Liver (tissue), 9 donors: ENCODE results near the gene SLC4A11. TPM values are rescaled to one million over a fixed set of nuclear protein-coding genes. Genes with fewer than 3 reads are reported as not detected.

Experiments used
- DNase-seq: peaks from one replicate; pipeline ENCODE4 v3.0.0-alpha.2; 2017; ENCODE audit warnings: low spot score
- H3K27ac ChIP-seq, 2 donors: one replicate each; pipeline ENCODE4 v1.7.0; 2013; ENCODE audit warnings: inconsistent platforms in 2 of 2, low read length in 2 of 2, control low read depth in 1 of 2, low read depth in 1 of 2, mild to moderate bottlenecking in 1 of 2
- H3K27me3 ChIP-seq, 4 donors: one replicate each; pipeline versions ENCODE4 v1.6.1 to v1.7.0; 2013; ENCODE audit warnings: low read length in 3 of 4, inconsistent platforms in 1 of 4, mild to moderate bottlenecking in 1 of 4, moderate library complexity in 1 of 4; ENCODE audit not compliant: control insufficient read depth in 4 of 4, insufficient read depth in 4 of 4
- H3K36me3 ChIP-seq, 4 donors: one replicate each; pipeline versions ENCODE4 v1.6.1 to v1.7.0; 2013; ENCODE audit warnings: low read length in 3 of 4, mild to moderate bottlenecking in 3 of 4, low read depth in 1 of 4, moderate library complexity in 1 of 4; ENCODE audit not compliant: control insufficient read depth in 4 of 4, insufficient read depth in 3 of 4
- H3K4me1 ChIP-seq, 4 donors: one replicate each; pipeline versions ENCODE4 v1.6.1 to v1.7.0; 2013; ENCODE audit warnings: low read length in 3 of 4, mild to moderate bottlenecking in 3 of 4, moderate library complexity in 1 of 4; ENCODE audit not compliant: control insufficient read depth in 4 of 4, insufficient read depth in 4 of 4
- H3K4me3 ChIP-seq, 3 donors: one replicate each; pipeline versions ENCODE4 v1.6.1 to v1.7.0; 2013; ENCODE audit warnings: low read length in 3 of 3, control low read depth in 1 of 3, low read depth in 1 of 3, mild to moderate bottlenecking in 1 of 3
- H3K9ac ChIP-seq, 2 donors: one replicate each; pipeline ENCODE4 v1.7.0; 2013; ENCODE audit warnings: low read length in 2 of 2, mild to moderate bottlenecking in 2 of 2, moderate library complexity in 2 of 2, control low read depth in 1 of 2, low read depth in 1 of 2
- H3K9me3 ChIP-seq, 4 donors: one replicate each; pipeline versions ENCODE4 v1.6.1 to v1.7.0; 2013; ENCODE audit warnings: low read length in 3 of 4; ENCODE audit not compliant: control insufficient read depth in 4 of 4
- HNF4A ChIP-seq, 2 donors: conservative IDR thresholded peaks; 2 replicates each; pipeline ENCODE4 v1.6.1; 2016; ENCODE audit warnings: antibody characterized with exemption in 2 of 2, mild to moderate bottlenecking in 2 of 2
- HNF4G ChIP-seq: IDR thresholded peaks from 2 replicates; pipeline ENCODE4 v1.6.1; 2016; ENCODE audit warnings: antibody characterized with exemption
- JUND ChIP-seq, 2 donors: IDR thresholded peaks; 2 replicates each; pipeline ENCODE4 v1.6.1; 2016; ENCODE audit warnings: antibody characterized with exemption in 2 of 2
- NR2F2 ChIP-seq: IDR thresholded peaks from 2 replicates; pipeline ENCODE4 v1.6.1; 2016; ENCODE audit warnings: antibody characterized with exemption
- RAD21 ChIP-seq, 2 donors: IDR thresholded peaks; 2 replicates each; pipeline ENCODE4 v1.6.1; 2016; ENCODE audit warnings: antibody characterized with exemption in 2 of 2, mild to moderate bottlenecking in 2 of 2
- RXRA ChIP-seq, 2 donors: IDR thresholded peaks; 2 replicates each; pipeline ENCODE4 v1.6.1; 2017 to 2018; ENCODE audit warnings: antibody characterized with exemption in 2 of 2, mild to moderate bottlenecking in 1 of 2
- TAF1 ChIP-seq: conservative IDR thresholded peaks from 2 replicates; pipeline ENCODE4 v1.6.1; 2016; ENCODE audit warnings: antibody characterized with exemption, mild to moderate bottlenecking
- WGBS: extraction: QIAGEN DNeasy Blood & Tissue Kit; methylation state at CpG from one replicate; pipeline ENCODE4 v1.1.7; 2013; 5-methylcytosine and 5-hydroxymethylcytosine counted together
- polyA plus RNA-seq, 2 donors: library from polyadenylated mRNA; stranded (reverse) in 1 of 2; unstranded in 1 of 2; fragments of 200-250 nt in 1 of 2; fragments of >200 nt in 1 of 2; fragmentation: Nextera tagmentation in 1 of 2; extraction: Ambion mirVana in 1 of 2; gene quantifications; one replicate each; pipeline versions ENCODE4 v1.2.1 to v1.2.3, GENCODE V29; 2013 to 2015
- total RNA-seq, 2 donors: library from RNA; depleted of rRNA; stranded (reverse); fragments of >200 nt; gene quantifications; one replicate each; pipeline ENCODE4 v1.2.3, GENCODE V29; 2014
- TF ChIP-seq, protein P1 (sequence below): IDR thresholded peaks from 2 replicates; pipeline ENCODE4 v1.6.1; 2016; ENCODE audit warnings: antibody characterized with exemption
- TF ChIP-seq, protein P2 (sequence below): IDR thresholded peaks from 2 replicates; pipeline ENCODE4 v1.6.1; 2016; ENCODE audit warnings: antibody characterized with exemption, mild to moderate bottlenecking
- TF ChIP-seq, protein P3 (sequence below): IDR thresholded peaks from 2 replicates; pipeline ENCODE4 v1.6.1; 2016; ENCODE audit warnings: antibody characterized with exemption
- donor health status: healthy.
- donor health status: healthy.
- donor health status: healthy.
- donor health status: healthy.
- donor health status: healthy.

Gene SLC4A11
- total and polyA plus RNA-seq, 4 donors: under 0.01 to 0.13 (median 0.06) TPM

DNA sequence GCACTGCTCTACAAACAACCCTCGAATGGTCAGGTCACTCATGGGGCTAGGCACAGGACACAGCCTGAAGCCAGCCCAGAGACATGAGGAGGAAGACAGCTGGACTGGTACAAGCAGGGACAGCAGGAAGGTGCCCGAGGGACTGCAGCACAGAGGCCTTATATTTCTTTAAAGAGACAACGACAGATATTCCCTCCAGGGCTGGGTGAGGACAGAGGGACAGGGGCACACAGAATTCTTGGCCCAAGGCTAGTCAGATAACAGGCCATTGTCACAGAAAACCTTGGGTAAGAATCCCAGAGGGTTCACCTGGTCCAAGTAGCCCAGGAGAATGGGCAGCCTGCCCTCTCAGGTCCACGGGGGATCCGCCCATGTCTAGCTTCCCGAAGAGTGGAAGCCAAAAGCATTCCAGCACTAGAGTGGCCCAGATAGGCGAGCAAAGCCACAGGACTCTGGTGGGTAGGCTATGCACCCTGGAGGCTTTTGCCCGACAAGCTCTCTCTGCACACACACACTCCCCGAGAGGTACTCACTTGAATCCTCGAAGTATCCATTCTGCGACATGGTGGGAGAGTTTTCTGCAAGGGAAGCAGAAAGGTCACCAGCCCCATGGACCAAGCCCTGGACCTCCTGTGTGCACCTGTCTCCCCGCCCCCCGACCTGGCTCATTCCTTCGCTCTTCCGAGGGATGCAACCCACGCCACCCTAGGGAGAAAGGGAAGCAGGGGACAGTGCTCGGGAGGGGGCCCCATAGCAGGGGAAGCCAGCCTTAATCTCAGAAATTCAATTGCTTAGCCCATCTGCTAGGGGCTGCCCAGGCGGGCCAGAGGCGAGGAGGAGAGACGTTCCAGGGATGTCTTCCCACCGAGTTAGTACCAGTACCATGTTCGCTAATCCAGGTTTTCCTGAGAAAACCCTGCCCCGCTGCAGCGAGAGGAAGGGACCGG is 1.7 kb downstream of the SLC4A11 start:
- Histone ChIP-seq H3K36me3 (no peaks in the 10 kb centered on the region), H3K4me1 (peaks cover 8 to 21% (median 14%) of the 10 kb centered on the region in 4 donors), H3K27me3 (peaks cover 0 to 8% (median 1%) of the 10 kb centered on the region in 4 donors), H3K27ac (no peak overlapping the region), H3K9me3 (no peaks in the 10 kb centered on the region), H3K4me3 (no peak overlapping the region), H3K9ac (no peak overlapping the region)
- 68% methylated on average over 25 of the region's 25 CpGs for WGBS
- TF ChIP-seq, protein P1, sequence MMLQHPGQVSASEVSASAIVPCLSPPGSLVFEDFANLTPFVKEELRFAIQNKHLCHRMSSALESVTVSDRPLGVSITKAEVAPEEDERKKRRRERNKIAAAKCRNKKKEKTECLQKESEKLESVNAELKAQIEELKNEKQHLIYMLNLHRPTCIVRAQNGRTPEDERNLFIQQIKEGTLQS: no peak
- TF ChIP-seq HNF4A (conservative IDR thresholded peaks at IDR 0.05) (no peak), JUND (IDR thresholded peaks at IDR 0.05) (no peak)
- no peak for DNase-seq

DNA sequence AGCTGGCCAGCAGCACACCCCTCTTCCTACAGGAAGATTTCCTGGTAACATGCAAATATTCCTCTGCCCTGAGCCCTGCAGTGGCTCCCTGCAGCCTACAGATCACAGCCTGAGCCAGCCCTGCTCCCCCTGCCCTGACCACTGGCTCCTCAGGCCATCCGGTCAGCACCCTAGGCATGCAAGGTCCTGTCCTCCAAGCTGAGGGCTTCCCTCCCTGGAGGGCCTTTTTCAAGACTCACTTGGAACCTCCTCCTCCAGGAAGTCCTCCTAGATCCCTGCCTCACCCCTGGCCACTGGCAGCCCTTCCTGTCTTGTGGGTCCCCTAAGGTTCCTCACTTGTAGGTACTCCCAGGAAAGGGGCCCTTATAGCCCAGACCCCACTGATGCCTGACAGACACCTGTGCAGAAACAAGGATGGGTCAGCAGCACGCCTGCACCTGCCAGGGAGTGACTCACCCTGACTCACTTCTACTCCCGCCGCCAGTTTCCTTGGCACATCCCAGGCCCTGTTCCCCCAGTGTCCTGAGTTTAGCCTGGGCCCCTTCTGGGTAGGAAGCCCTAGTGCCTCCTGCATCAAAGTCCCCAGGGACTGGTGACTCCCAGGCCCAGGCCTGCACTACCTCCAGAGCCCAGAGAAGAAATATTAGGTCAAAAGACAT is 3.2 kb downstream of the SLC4A11 start:
- DNase-seq: no peak
- no peak overlapping the region for H3K27ac ChIP-seq
- H3K27me3 ChIP-seq: peaks cover 0 to 8% (median 1%) of the 10 kb centered on the region in 4 donors
- H3K4me1 ChIP-seq: peaks cover 8 to 21% (median 14%) of the 10 kb centered on the region in 4 donors
- TF ChIP-seq NR2F2: no peak
- TF ChIP-seq TAF1: no peak
- no peak for TF ChIP-seq JUND (IDR thresholded peaks at IDR 0.05)
- TF ChIP-seq RAD21 (IDR thresholded peaks at IDR 0.05): no peak
- TF ChIP-seq HNF4G: no peak
- no peak for TF ChIP-seq RXRA (IDR thresholded peaks at IDR 0.05)
- TF ChIP-seq, protein P2, sequence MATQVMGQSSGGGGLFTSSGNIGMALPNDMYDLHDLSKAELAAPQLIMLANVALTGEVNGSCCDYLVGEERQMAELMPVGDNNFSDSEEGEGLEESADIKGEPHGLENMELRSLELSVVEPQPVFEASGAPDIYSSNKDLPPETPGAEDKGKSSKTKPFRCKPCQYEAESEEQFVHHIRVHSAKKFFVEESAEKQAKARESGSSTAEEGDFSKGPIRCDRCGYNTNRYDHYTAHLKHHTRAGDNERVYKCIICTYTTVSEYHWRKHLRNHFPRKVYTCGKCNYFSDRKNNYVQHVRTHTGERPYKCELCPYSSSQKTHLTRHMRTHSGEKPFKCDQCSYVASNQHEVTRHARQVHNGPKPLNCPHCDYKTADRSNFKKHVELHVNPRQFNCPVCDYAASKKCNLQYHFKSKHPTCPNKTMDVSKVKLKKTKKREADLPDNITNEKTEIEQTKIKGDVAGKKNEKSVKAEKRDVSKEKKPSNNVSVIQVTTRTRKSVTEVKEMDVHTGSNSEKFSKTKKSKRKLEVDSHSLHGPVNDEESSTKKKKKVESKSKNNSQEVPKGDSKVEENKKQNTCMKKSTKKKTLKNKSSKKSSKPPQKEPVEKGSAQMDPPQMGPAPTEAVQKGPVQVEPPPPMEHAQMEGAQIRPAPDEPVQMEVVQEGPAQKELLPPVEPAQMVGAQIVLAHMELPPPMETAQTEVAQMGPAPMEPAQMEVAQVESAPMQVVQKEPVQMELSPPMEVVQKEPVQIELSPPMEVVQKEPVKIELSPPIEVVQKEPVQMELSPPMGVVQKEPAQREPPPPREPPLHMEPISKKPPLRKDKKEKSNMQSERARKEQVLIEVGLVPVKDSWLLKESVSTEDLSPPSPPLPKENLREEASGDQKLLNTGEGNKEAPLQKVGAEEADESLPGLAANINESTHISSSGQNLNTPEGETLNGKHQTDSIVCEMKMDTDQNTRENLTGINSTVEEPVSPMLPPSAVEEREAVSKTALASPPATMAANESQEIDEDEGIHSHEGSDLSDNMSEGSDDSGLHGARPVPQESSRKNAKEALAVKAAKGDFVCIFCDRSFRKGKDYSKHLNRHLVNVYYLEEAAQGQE: no peak
- TF ChIP-seq, protein P3, sequence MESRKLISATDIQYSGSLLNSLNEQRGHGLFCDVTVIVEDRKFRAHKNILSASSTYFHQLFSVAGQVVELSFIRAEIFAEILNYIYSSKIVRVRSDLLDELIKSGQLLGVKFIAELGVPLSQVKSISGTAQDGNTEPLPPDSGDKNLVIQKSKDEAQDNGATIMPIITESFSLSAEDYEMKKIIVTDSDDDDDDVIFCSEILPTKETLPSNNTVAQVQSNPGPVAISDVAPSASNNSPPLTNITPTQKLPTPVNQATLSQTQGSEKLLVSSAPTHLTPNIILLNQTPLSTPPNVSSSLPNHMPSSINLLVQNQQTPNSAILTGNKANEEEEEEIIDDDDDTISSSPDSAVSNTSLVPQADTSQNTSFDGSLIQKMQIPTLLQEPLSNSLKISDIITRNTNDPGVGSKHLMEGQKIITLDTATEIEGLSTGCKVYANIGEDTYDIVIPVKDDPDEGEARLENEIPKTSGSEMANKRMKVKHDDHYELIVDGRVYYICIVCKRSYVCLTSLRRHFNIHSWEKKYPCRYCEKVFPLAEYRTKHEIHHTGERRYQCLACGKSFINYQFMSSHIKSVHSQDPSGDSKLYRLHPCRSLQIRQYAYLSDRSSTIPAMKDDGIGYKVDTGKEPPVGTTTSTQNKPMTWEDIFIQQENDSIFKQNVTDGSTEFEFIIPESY: no peak
- no peaks in the 10 kb centered on the region for H3K36me3 ChIP-seq
- H3K9ac ChIP-seq: no peak overlapping the region
- no peaks in the 10 kb centered on the region for H3K9me3 ChIP-seq
- 88% methylated on average over 4 of the region's 4 CpGs for WGBS
- H3K4me3 ChIP-seq: no peak overlapping the region
